D721Med (cell line): Measurements from ENCODE around the gene NEB.

Experiments
- DNase-seq: peaks from one replicate; pipeline ENCODE4 v3.0.0; 2011; ENCODE audit warnings: low spot score; ENCODE audit not compliant: insufficient read length
- FAIRE-seq: peaks from 2 replicates; lab custom pipeline; 2011; peaks lifted over from hg19 to GRCh38; lab: Jason Lieb, UNC
- CTCF ChIP-seq: IDR thresholded peaks from 2 replicates; pipeline ENCODE4 v1.5.1; 2012; ENCODE audit warnings: mild to moderate bottlenecking, control low read depth; ENCODE audit not compliant: insufficient read depth; ENCODE audit errors: missing control alignments

NEB gene

GRCh38 chr2:151577116-151577515, 157.2 kb downstream of the NEB start:
- TF ChIP-seq CTCF, result no peak
- no peak for FAIRE-seq
- no peak for DNase-seq

- no peak for TF ChIP-seq CTCF
- no peak for DNase-seq
- FAIRE-seq, result no peak
These were observed 158.2 kb downstream of the NEB start for GRCh38 chr2:151576080-151576479.

GRCh38 chr2:151575338-151575737, 158.9 kb downstream of the NEB start:
- DNase-seq, result no peak
- FAIRE-seq, result no peak
- TF ChIP-seq CTCF, result no peak

GRCh38 chr2:151570191-151570590, 164.1 kb downstream of the NEB start:
- FAIRE-seq (no peak), DNase-seq (no peak)
- no peak for TF ChIP-seq CTCF

- TF ChIP-seq CTCF, result no peak
- FAIRE-seq (no peak), DNase-seq (no peak)
These were observed 165.1 kb downstream of the NEB start for GRCh38 chr2:151569167-151569566.

- TF ChIP-seq CTCF, result no peak
- FAIRE-seq, result no peak
These were observed 165.8 kb downstream of the NEB start for GRCh38 chr2:151568501-151568900.

GRCh38 chr2:151567006-151567405, 167.3 kb downstream of the NEB start:
- TF ChIP-seq CTCF, result no peak
- DNase-seq, result no peak
- no peak for FAIRE-seq

More at GRCh38 chr2:151568501-151568900, 165.8 kb downstream of the NEB start:
- DNase-seq, result no peak
